IPS-18c (cell line): ENCODE measurements around the gene RAB42.
"Not testable (repeated sequence)": the region's sequence is repeated elsewhere in the genome, so short reads cannot be mapped to it uniquely, and the experiment has no call there.

Experiments used
- H3K4me3 ChIP-seq: 2 replicates; pipeline ENCODE4 v1.7.0; 2013; ENCODE audit warnings: low read depth, mild to moderate bottlenecking, low read length, moderate library complexity; ENCODE audit not compliant: insufficient read depth
- H3K9me3 ChIP-seq: one replicate; pipeline ENCODE4 v1.6.1; 2013; ENCODE audit warnings: mild to moderate bottlenecking, low read length, moderate library complexity; ENCODE audit not compliant: control insufficient read depth, insufficient read depth

RAB42 gene

DNA sequence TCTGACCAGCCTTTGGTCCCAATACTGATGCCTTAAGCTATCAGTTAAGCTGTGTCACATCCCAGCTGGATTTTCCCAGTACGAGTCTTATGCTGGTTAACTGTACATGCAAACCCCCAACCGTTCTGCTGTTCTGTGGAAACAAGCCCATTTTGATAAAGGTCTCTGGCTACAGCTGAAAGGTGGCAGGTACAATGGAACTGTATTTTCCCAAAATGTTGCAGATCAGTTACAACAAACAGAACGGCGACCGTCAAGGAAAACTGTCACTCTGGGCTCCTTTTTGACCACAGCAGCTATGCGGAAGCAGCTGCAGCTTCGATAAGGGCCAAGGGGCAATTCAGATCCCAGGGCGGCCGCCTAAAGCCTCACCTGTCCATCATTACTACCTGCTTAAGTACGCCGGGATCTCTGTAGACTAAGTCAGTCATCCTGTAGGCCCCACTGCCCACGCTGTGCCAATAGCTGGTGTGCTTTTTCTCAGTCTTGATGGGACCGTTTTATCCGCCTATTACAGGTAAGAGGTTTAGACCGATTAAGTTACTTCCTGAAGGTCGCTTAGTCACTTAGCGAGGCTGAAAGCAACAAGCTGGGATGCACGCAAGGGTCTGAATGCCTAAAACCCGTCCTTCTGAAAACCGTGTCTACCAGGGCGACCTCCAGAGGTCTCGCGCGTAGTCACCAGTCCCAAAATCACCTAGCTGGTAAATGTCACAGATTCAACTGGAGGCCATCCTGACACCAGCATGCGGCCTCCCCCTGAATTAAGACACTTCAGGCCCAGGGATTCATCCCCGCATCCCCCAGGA lies 11.1 kb upstream of the RAB42 start:
- H3K9me3 ChIP-seq = no peaks in the 10 kb centered on the region
- H3K4me3 ChIP-seq = peak overlapping the region; percentile 86

DNA sequence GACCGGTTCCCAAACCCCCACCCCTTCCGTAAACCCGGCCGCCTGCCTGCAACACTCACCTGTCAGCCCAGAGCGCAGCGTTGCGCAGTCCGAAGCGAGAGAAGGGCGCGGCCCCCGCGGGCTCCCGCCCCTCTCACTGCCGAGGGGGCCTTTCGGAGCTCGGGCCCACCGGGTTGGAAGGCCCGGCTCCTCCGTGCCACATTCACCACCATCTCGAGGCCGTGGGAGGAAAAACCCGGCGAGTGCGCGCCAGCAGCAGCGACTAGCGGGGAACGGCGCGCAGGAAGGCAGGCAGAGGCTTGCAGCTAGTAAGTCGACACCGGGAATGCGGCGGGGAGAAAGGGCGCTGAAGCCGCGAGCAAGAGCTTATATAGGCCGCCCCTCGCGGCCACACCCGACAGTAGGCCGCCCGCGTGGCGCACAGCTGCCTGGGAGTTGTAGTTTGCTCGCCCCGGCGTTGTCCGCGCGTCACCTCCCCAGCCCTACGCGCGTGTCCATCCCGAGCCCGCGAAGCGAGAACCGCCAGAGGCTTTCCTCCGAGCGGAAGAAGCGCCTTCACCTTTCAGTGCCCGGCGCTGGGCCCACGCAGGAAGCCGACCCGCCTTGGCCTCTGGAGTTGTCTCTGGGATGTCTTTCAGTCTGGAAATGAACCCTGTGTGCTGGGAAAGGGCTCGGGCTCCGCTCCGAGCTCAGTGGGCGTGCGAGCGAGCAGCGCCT lies 10.4 kb upstream of the RAB42 start:
- H3K9me3 ChIP-seq = no peaks in the 10 kb centered on the region
- H3K4me3 ChIP-seq = peak overlapping the region; percentile 86

DNA sequence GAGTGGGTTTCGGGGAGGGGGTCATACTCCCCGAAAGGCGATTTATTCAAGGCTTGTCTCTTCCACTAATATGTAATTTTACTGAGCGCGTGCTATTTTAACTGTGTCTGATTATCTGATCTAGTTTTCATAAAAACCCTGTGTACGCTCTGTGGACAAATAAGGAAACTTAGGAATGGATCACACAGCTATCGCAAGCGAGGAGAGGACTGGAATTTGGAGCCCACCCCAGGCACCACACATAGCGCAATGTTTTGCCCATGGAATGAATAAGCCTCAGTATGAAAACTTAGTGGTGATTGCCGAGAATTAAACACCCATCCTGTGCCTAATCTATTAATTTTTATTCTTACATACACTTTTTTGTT lies 9.8 kb upstream of the RAB42 start:
- no peaks in the 10 kb centered on the region for H3K9me3 ChIP-seq
- H3K4me3 ChIP-seq = peak overlapping the region; percentile 86

- not testable (repeated sequence) for H3K4me3 ChIP-seq, H3K9me3 ChIP-seq
Measured at GRCh38 chr1:28586585-28587391, 5.3 kb upstream of the RAB42 start.

- H3K9me3 ChIP-seq = no peaks in the 10 kb centered on the region
- H3K4me3 ChIP-seq = peak overlapping the region; percentile 55
Measured at GRCh38 chr1:28592321-28593071, 431 bp downstream of the RAB42 start.

GRCh38 chr1:28593988-28594356 lies 1.9 kb downstream of the RAB42 start:
- H3K4me3 ChIP-seq, H3K9me3 ChIP-seq: not testable (repeated sequence)

GRCh38 chr1:28594686-28595411 lies 2.8 kb downstream of the RAB42 start:
- H3K9me3 ChIP-seq, H3K4me3 ChIP-seq: not testable (repeated sequence)

DNA sequence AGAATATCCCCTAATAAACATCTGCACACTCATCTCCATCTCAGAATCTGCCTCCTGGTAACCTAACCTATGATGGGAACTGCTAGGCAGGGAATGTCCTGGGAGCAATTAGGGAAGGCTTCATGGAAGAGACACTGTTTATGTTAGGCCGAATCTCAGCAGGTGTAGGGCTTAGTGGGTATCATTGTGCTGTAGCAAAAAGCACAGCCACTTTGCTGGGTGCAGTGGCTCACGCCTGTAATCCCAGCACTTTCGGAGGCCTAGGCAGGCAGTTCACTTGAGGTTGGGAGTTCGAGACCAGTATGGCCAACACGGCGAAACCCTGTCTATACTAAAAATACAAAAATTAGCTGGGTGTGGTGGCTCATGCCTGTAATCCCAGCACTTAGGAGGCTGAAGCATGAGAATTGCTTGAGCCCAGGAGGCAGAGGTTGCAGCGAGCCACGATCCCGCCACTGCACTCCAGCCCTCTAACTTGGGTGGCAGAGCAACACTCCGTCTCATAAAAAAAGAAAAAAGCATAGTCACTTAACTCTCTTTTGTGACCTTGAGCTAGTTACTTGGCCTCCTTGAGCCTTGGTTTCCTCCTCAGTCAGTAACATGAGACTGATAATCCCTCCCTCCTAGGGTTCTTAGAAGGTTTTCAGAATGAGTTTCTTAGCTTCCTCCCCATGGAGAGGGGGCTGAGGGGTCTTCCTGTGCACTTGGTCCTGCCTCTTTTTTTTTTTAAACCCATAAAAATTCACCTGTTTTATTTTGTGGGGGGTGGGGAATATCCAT lies 3.5 kb downstream of the RAB42 start:
- no peaks in the 10 kb centered on the region for H3K9me3 ChIP-seq
- H3K4me3 ChIP-seq = no peak overlapping the region

GRCh38 chr1:28596276-28596675 lies 4.2 kb downstream of the RAB42 start:
- not testable (repeated sequence) for H3K9me3 ChIP-seq, H3K4me3 ChIP-seq

DNA sequence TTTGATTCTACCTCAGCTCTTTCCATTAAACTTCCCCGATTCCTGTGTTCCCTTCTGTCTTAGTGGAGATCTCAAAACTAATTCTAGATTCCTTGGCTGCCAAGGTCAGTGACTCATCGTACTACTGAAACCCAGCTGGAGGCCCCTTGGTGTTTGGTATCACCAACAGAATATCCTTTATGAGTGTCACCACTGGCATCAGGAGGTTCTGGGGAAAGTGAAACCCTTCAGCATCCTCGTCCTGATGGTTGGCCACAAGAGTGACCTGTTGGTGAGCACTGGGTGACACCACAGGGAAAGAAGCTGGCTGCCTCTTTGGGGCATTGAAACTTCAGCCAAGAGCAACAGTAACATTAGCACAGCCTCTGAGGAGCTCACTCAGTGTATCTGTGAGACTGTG lies 9.6 kb downstream of the RAB42 start:
- H3K9me3 ChIP-seq = no peaks in the 10 kb centered on the region
- H3K4me3 ChIP-seq = no peak overlapping the region

DNA sequence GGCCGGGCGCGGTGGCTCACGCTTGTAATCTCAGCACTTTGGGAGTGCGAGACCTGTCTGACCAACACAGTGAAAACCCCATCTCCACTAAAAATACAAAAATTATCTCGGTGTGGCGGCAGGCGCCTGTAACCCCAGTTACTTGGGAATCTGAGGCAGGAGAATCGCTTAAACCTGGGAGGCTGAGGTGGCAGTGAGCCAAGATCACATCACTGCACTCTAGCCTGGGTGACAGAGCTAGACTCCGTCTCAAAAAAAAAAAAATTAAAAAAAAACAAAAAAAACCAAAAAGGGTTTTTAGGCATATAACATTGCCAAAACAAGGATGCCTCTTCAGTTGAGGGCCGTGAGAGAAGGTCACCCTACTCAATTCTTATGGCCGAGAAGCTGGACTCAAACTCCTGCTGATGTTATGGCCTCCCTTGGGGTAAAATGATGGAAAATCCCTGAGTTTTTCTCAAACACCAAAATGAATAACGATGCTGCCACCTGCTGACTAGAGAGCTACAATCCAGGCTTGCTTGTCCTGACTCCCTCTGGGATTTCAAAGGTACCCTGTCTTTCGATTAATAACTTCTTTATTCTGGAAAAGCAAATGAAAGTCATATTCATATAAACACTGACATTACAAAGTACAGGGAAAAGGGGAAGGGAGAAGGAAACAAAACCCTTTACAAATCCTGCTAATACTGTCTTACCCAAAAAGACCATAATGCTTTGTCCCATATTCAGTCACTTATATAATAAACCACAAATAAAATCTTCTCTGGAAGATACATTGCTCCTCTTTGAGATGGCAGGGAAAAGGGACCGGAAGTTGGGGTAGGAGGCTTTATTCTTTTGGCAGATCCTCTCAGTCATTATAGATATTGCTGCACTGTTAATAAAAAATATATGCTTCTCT lies 10.7 kb downstream of the RAB42 start:
- Histone ChIP-seq H3K9me3 (no peaks in the 10 kb centered on the region), H3K4me3 (no peak overlapping the region)

DNA sequence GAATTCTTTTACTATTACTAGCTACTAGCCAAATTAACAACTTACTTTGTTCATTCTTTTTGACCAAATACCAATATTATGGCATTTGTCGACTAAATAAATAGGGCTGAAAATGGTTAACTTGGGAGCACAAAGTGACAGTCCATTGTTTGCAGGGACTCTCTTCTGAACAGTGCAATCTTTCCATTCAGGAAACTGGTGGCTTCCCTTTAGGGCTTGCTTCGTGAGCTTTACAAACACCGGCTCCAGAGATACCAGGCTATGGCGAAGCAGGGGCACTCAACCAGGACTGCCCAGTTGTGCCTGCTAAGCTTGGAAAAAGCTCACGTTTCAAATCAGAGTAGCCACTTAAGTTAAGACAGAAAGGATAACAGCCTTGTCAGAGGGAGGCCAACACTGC lies 12.3 kb downstream of the RAB42 start:
- Histone ChIP-seq H3K9me3 (no peaks in the 10 kb centered on the region), H3K4me3 (no peak overlapping the region)

DNA sequence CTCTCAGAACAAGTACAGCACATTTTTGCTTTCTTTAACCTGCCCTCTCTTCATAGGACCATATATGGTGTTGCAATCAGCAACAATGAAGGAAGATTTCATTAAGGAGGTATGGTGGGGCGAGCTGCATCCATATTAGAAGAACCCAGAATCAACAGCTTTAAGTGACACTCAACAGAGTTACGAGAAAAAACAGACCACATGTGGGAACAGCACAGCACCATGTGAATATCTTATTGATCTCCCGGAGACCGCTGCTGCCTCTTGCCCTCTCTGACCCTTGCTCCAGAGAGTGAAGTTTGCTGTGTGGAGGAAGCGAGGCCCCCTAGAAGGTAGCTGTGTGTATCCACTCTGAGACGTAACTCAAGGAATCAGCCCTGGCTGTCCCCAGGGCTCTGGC lies 12.9 kb downstream of the RAB42 start:
- Histone ChIP-seq H3K9me3 (no peaks in the 10 kb centered on the region), H3K4me3 (no peak overlapping the region)

GRCh38 chr1:28606771-28607170 lies 14.7 kb downstream of the RAB42 start:
- Histone ChIP-seq H3K9me3 (no peaks in the 10 kb centered on the region), H3K4me3 (no peak overlapping the region)

- Histone ChIP-seq H3K4me3 (no peak overlapping the region), H3K9me3 (no peaks in the 10 kb centered on the region)
Measured at GRCh38 chr1:28613175-28613574, 21.1 kb downstream of the RAB42 start.
